H9 (cell line): ENCODE measurements around the gene TMEM154. TPM values are rescaled to one million over a fixed set of nuclear protein-coding genes. Genes with fewer than 3 reads are reported as not detected.

Source experiments
- DNase-seq: peaks from one replicate; pipeline ENCODE4 v3.0.0-alpha.2; 2017
- H2AFZ ChIP-seq: one replicate; pipeline ENCODE4 v1.6.1; 2013; ENCODE audit warnings: mild to moderate bottlenecking, low read length, control low read depth, moderate library complexity
- H2AK5ac ChIP-seq: 2 replicates; pipeline ENCODE4 v1.6.1; 2013; ENCODE audit warnings: low read length, control low read depth, mixed read lengths; ENCODE audit not compliant: insufficient read length
- H2BK120ac ChIP-seq: one replicate; pipeline ENCODE4 v1.6.1; 2013; ENCODE audit warnings: low read depth, mild to moderate bottlenecking, low read length, control low read depth, inconsistent platforms; ENCODE audit not compliant: poor library complexity, severe bottlenecking
- H2BK12ac ChIP-seq: 2 replicates; pipeline ENCODE4 v1.6.1; 2013; ENCODE audit warnings: low read length, control low read depth, mixed read lengths, low read depth; ENCODE audit not compliant: insufficient read length
- H2BK15ac ChIP-seq: 2 replicates; pipeline ENCODE4 v1.6.1; 2013; ENCODE audit warnings: low read depth, low read length, control low read depth
- H2BK20ac ChIP-seq: one replicate; pipeline ENCODE4 v1.6.1; 2013; ENCODE audit warnings: low read depth, mild to moderate bottlenecking, low read length, control low read depth, inconsistent platforms; ENCODE audit not compliant: poor library complexity, severe bottlenecking
- H2BK5ac ChIP-seq: 2 replicates; pipeline ENCODE4 v1.6.1; 2013; ENCODE audit warnings: low read length, control low read depth, mixed read lengths; ENCODE audit not compliant: insufficient read length
- H3K14ac ChIP-seq: 2 replicates; pipeline ENCODE4 v1.6.1; 2013; ENCODE audit warnings: low read length, control low read depth; ENCODE audit not compliant: insufficient read depth
- H3K18ac ChIP-seq: 2 replicates; pipeline ENCODE4 v1.6.1; 2013; ENCODE audit warnings: low read depth, mild to moderate bottlenecking, mixed read lengths, low read length, control low read depth; ENCODE audit not compliant: insufficient read length
- H3K23ac ChIP-seq: 2 replicates; pipeline ENCODE4 v1.6.1; 2013; ENCODE audit warnings: low read length, control low read depth, mixed read lengths, low read depth; ENCODE audit not compliant: insufficient read length
- H3K23me2 ChIP-seq: 2 replicates; pipeline ENCODE4 v1.6.1; 2013; ENCODE audit warnings: low read depth, mild to moderate bottlenecking, mixed read lengths, low read length, control low read depth; ENCODE audit not compliant: insufficient read length, poor library complexity, severe bottlenecking
- H3K27ac ChIP-seq: 2 replicates; pipeline ENCODE4 v1.5.1; 2013; ENCODE audit warnings: low read length, control low read depth, mixed read lengths, low read depth; ENCODE audit not compliant: insufficient read length
- H3K27me3 ChIP-seq: 2 replicates; pipeline ENCODE4 v1.6.1; 2013; ENCODE audit warnings: low read length, control low read depth, inconsistent platforms; ENCODE audit not compliant: insufficient read depth
- H3K4ac ChIP-seq: 2 replicates; pipeline ENCODE4 v1.6.1; 2013; ENCODE audit warnings: low read depth, mild to moderate bottlenecking, control low read depth, inconsistent platforms, low read length, moderate library complexity
- H3K4me1 ChIP-seq: 2 replicates; pipeline ENCODE4 v1.6.1; 2013; ENCODE audit warnings: low read length, control low read depth, inconsistent platforms; ENCODE audit not compliant: insufficient read depth
- H3K4me2 ChIP-seq: 2 replicates; pipeline ENCODE4 v1.6.1; 2013; ENCODE audit warnings: low read length, control low read depth, mixed read lengths; ENCODE audit not compliant: insufficient read length, insufficient read depth
- H3K56ac ChIP-seq: 2 replicates; pipeline ENCODE4 v1.6.1; 2013; ENCODE audit warnings: low read depth, mild to moderate bottlenecking, mixed read lengths, low read length, control low read depth; ENCODE audit not compliant: insufficient read length
- H3K79me1 ChIP-seq: 2 replicates; pipeline ENCODE4 v1.6.1; 2013; ENCODE audit warnings: low read depth, mild to moderate bottlenecking, moderate library complexity, low read length, control low read depth, inconsistent platforms; ENCODE audit not compliant: insufficient read depth, poor library complexity, severe bottlenecking
- H3K79me2 ChIP-seq: 2 replicates; pipeline ENCODE4 v1.6.1; 2013; ENCODE audit warnings: low read length, control low read depth, inconsistent platforms; ENCODE audit not compliant: insufficient read depth
- H3K9ac ChIP-seq: 2 replicates; pipeline ENCODE4 v1.6.1; 2013; ENCODE audit warnings: low read length, control low read depth, mixed read lengths; ENCODE audit not compliant: insufficient read length; ENCODE audit errors: extremely low read depth
- H3K9me3 ChIP-seq: one replicate; pipeline ENCODE4 v1.6.1; 2013; ENCODE audit warnings: low read depth, low read length, inconsistent platforms; ENCODE audit not compliant: control insufficient read depth
- H3T11ph ChIP-seq: one replicate; pipeline ENCODE4 v1.6.1; 2013; ENCODE audit warnings: mild to moderate bottlenecking, low read length, control low read depth, inconsistent platforms
- H4K20me1 ChIP-seq: one replicate; pipeline ENCODE4 v1.6.1; 2013; ENCODE audit not compliant: control insufficient read depth, insufficient read length, insufficient read depth
- H4K5ac ChIP-seq: 2 replicates; pipeline ENCODE4 v1.6.1; 2013; ENCODE audit warnings: low read depth, mild to moderate bottlenecking, mixed read lengths, low read length, control low read depth; ENCODE audit not compliant: insufficient read length
- H4K8ac ChIP-seq: replicated peaks from 2 replicates; pipeline ENCODE4 v1.6.1; 2013; ENCODE audit warnings: low read length, control low read depth, mixed read lengths, low read depth; ENCODE audit not compliant: insufficient read length
- H4K91ac ChIP-seq: 2 replicates; pipeline ENCODE4 v1.6.1; 2013; ENCODE audit warnings: low read depth, mild to moderate bottlenecking, moderate library complexity, mixed read lengths, low read length, control low read depth; ENCODE audit not compliant: insufficient read length
- H3K27ac Mint-ChIP-seq, 3 experiments: 2 replicates in 2 of 3; 3 replicates in 1 of 3; pipeline ENCODE4 v1.8.0; 2020 to 2021; ENCODE audit warnings: mixed read lengths in 3 of 3, mild to moderate bottlenecking in 1 of 3, moderate library complexity in 1 of 3
- H3K27me3 Mint-ChIP-seq: 2 replicates; pipeline ENCODE4 v1.8.0; 2021; ENCODE audit warnings: low read depth, mild to moderate bottlenecking, moderate library complexity, mixed read lengths
- H3K36me3 Mint-ChIP-seq, 3 experiments: 2 replicates in 2 of 3; 3 replicates in 1 of 3; pipeline ENCODE4 v1.8.0; 2020 to 2021; ENCODE audit warnings: low read depth in 3 of 3, mixed read lengths in 3 of 3; ENCODE audit not compliant: insufficient read depth in 1 of 3
- H3K4me1 Mint-ChIP-seq, 2 experiments: 2 replicates each; pipeline ENCODE4 v1.8.0; 2020; ENCODE audit warnings: mixed read lengths in 2 of 2
- H3K4me3 Mint-ChIP-seq, 2 experiments: 2 replicates in 1 of 2; 3 replicates in 1 of 2; pipeline ENCODE4 v1.8.0; 2020 to 2021; ENCODE audit warnings: mild to moderate bottlenecking in 2 of 2, mixed read lengths in 2 of 2, moderate library complexity in 1 of 2
- H3K9me3 Mint-ChIP-seq, 2 experiments: 2 replicates in 1 of 2; 3 replicates in 1 of 2; pipeline ENCODE4 v1.8.0; 2020; ENCODE audit warnings: mild to moderate bottlenecking in 2 of 2, mixed read lengths in 2 of 2, moderate library complexity in 1 of 2
- CTCF ChIP-seq: fragments of 200-600 bp; sonication (generic); conservative IDR thresholded peaks from 3 replicates; pipeline ENCODE4 v1.8.0; 2021; ENCODE audit warnings: antibody characterized with exemption, mild to moderate bottlenecking
- WGBS: extraction: QIAGEN DNeasy Blood & Tissue Kit; methylation state at CpG from one replicate; pipeline ENCODE4 v1.1.7; 2013; ENCODE audit warnings: missing lambda C conversion rate, low lambda C conversion rate, mixed read lengths; ENCODE audit not compliant: insufficient read length; ENCODE audit errors: extremely low coverage; 5-methylcytosine and 5-hydroxymethylcytosine counted together
- total RNA-seq: library from RNA; stranded (reverse); gene quantifications from 2 replicates; pipeline ENCODE4 v1.2.1, GENCODE V29; 2021

Gene TMEM154
- total RNA-seq, 1 experiment from 2014 or later = 1.7 TPM

- Histone ChIP-seq H4K20me1 (no peaks in the 10 kb centered on the region), H4K5ac (no peak overlapping the region), H2BK120ac (no peak overlapping the region), H3K14ac (no peak overlapping the region), H4K8ac (no peak overlapping the region), H2AFZ (no peak overlapping the region), H2BK20ac (no peak overlapping the region), H3K23ac (no peak overlapping the region), H4K91ac (no peak overlapping the region), H3K27me3 (no peaks in the 10 kb centered on the region), H3T11ph (no peak overlapping the region), H2BK5ac (no peak overlapping the region), H3K4ac (no peak overlapping the region), H3K79me2 (no peaks in the 10 kb centered on the region), H3K4me1 (peaks cover 3% of the 10 kb centered on the region; the same call in 1 of the 2 replicates), H2AK5ac (no peak overlapping the region), H3K9ac (no peak overlapping the region), H3K56ac (no peak overlapping the region), H2BK15ac (no peak overlapping the region), H3K23me2 (no peaks in the 10 kb centered on the region), H3K18ac (no peak overlapping the region), H3K27ac (no peak overlapping the region), H3K79me1 (no peaks in the 10 kb centered on the region), H2BK12ac (no peak overlapping the region), H3K4me2 (no peak overlapping the region), H3K9me3 (no peaks in the 10 kb centered on the region)
- H3K27me3 Mint-ChIP-seq = no peaks in the 10 kb centered on the region; the same call in 1 of the 2 replicates
- no peak overlapping the region for H3K4me3 Mint-ChIP-seq
- H3K27ac Mint-ChIP-seq = no peak overlapping the region
- H3K4me1 Mint-ChIP-seq = peaks cover 11 to 28% of the 10 kb centered on the region in 2 experiments
- no peaks in the 10 kb centered on the region for H3K36me3 Mint-ChIP-seq
- WGBS = no CpG with 5 or more reads among the region's 4 CpGs
- no peak for DNase-seq
- no peak for TF ChIP-seq CTCF
- no peaks in the 10 kb centered on the region for H3K9me3 Mint-ChIP-seq
Observed at GRCh38 chr4:152635851-152636250, 43.9 kb downstream of the TMEM154 start.
